Right atrium auricular region (tissue), 2 donors: ENCODE data around the gene TOMT. TPM values are rescaled to one million over a fixed set of nuclear protein-coding genes. Genes with fewer than 3 reads are reported as not detected.
A peak's percentile ranks its signal among the peaks of the same experiment; 100 is the strongest.

Experiments used
- DNase-seq: peaks from one replicate; pipeline ENCODE4 v3.0.0-alpha.2; 2019; ENCODE audit warnings: low spot score
- H3K27ac ChIP-seq, 2 donors: fragments of 200-600 bp; sonication (generic); 1 replicate in 1 of 2; 2 replicates in 1 of 2; pipeline ENCODE4 v1.5.1; 2016 to 2019
- H3K27me3 ChIP-seq, 2 donors: fragments of 200-600 bp; sonication (generic); one replicate each; pipeline versions ENCODE4 v1.5.1 to v1.6.0; 2017 to 2019
- H3K36me3 ChIP-seq: fragments of 200-600 bp; sonication (generic); one replicate; pipeline ENCODE4 v1.5.1; 2016
- H3K4me1 ChIP-seq, 2 donors: fragments of 200-600 bp; sonication (generic); one replicate each; pipeline versions ENCODE4 v1.5.1 to v1.6.0; 2017 to 2019
- H3K4me3 ChIP-seq, 2 donors: fragments of 200-600 bp; sonication (generic); 1 replicate in 1 of 2; 2 replicates in 1 of 2; pipeline ENCODE4 v1.5.1; 2017 to 2019; ENCODE audit warnings: mild to moderate bottlenecking in 1 of 2, moderate library complexity in 1 of 2
- H3K9me3 ChIP-seq, 2 donors: fragments of 200-600 bp; sonication (generic); one replicate each; pipeline ENCODE4 v1.5.1; 2019
- CTCF ChIP-seq, 2 donors: fragments of 200-600 bp; sonication (generic); IDR thresholded peaks; one replicate each; pipeline ENCODE4 v1.5.1; 2019; ENCODE audit warnings: antibody characterized with exemption in 2 of 2
- total RNA-seq, 2 donors: library from RNA; depleted of rRNA; stranded (reverse); fragments of >200 nt; gene quantifications; one replicate each; pipeline ENCODE4 v1.1.0, GENCODE V29; 2016

The TOMT gene
- total RNA-seq, 2 donors from 2014 or later: not detected

- no peak for TF ChIP-seq CTCF (IDR thresholded peaks at IDR 0.05)
- peaks cover 5% of the 10 kb centered on the region for H3K36me3 ChIP-seq
- no peaks in the 10 kb centered on the region for H3K9me3 ChIP-seq
- H3K27ac ChIP-seq: no peak overlapping the region
- H3K4me3 ChIP-seq: no peak overlapping the region
- DNase-seq: no peak
- H3K4me1 ChIP-seq: peaks cover 0 to 12% of the 10 kb centered on the region in 2 donors
- no peaks in the 10 kb centered on the region for H3K27me3 ChIP-seq
These were observed 17.5 kb upstream of the TOMT start for GRCh38 chr11:72088076-72088808.

- peaks cover 0 to 12% of the 10 kb centered on the region in 2 donors for H3K4me1 ChIP-seq
- TF ChIP-seq CTCF (IDR thresholded peaks at IDR 0.05): peak; percentile 81 to 92
- H3K4me3 ChIP-seq: no peak overlapping the region
- DNase-seq: peak; percentile 75
- H3K27me3 ChIP-seq: no peaks in the 10 kb centered on the region
- no peak overlapping the region for H3K27ac ChIP-seq
- H3K9me3 ChIP-seq: no peaks in the 10 kb centered on the region
- H3K36me3 ChIP-seq: peaks cover 14% of the 10 kb centered on the region
These were observed 14.4 kb upstream of the TOMT start for GRCh38 chr11:72091292-72091691.

DNA sequence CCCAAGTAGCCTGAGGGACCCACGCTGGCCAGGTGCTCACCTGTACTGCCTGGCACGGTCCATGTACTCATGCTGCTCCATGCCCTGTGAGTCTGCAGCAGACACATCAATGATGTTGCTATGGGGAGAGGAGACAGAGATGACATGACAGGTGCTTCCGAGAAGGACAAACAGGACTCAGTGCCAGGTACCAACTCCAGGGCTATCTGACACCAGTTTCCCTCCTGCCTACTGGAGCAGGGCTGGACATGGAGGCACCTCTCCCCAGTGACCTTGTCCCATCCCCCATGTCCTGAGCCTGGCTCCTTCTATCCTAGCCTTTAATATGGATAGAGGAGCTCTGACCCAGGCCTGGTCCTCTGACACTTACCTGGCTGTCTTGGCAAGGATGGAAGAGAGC lies 7.0 kb upstream of the TOMT start:
- Histone ChIP-seq H3K9me3 (no peaks in the 10 kb centered on the region), H3K4me3 (no peak overlapping the region), H3K36me3 (peaks cover 38% of the 10 kb centered on the region), H3K4me1 (peaks cover 0 to 41% of the 10 kb centered on the region in 2 donors), H3K27me3 (no peaks in the 10 kb centered on the region), H3K27ac (no peak overlapping the region)
- no peak for TF ChIP-seq CTCF (IDR thresholded peaks at IDR 0.05)
- DNase-seq: no peak

DNA sequence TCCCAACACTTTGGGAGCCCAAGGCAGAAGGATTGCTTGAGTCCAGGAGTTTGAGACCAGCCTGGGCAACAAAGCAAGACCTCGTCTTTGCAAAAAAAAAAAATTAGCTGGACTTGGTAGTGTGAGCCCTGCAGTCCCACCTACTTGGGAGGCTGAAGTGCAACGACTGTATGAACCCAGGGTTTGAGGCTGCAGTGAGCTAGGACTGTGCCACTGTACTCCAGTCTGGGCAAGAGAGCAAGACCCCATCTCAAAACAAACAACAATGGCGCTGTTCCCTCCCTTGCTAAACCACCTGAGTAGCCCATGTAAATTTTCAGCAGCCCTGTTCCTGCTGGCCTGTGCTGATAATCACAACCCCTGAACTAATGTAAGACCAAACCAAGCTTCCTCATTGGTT lies 5.7 kb upstream of the TOMT start:
- H3K4me3 ChIP-seq: no peak overlapping the region
- H3K4me1 ChIP-seq: peaks cover 0 to 44% of the 10 kb centered on the region in 2 donors
- H3K27me3 ChIP-seq: no peaks in the 10 kb centered on the region
- no peak overlapping the region for H3K27ac ChIP-seq
- DNase-seq: no peak
- no peaks in the 10 kb centered on the region for H3K9me3 ChIP-seq
- TF ChIP-seq CTCF (IDR thresholded peaks at IDR 0.05): no peak
- peaks cover 29% of the 10 kb centered on the region for H3K36me3 ChIP-seq

- Histone ChIP-seq H3K36me3 (peaks cover 29% of the 10 kb centered on the region), H3K4me3 (no peak overlapping the region), H3K4me1 (peaks cover 0 to 44% of the 10 kb centered on the region in 2 donors), H3K27ac (no peak overlapping the region), H3K27me3 (no peaks in the 10 kb centered on the region), H3K9me3 (no peaks in the 10 kb centered on the region)
- DNase-seq: no peak
- no peak for TF ChIP-seq CTCF (IDR thresholded peaks at IDR 0.05)
These were observed 5.3 kb upstream of the TOMT start for GRCh38 chr11:72100462-72100861.

- H3K27ac ChIP-seq: peak overlapping the region; percentile 92 to 94
- H3K4me3 ChIP-seq: peak overlapping the region; percentile 79 to 85
- no peak for TF ChIP-seq CTCF (IDR thresholded peaks at IDR 0.05)
- no peaks in the 10 kb centered on the region for H3K27me3 ChIP-seq
- DNase-seq: no peak
- H3K9me3 ChIP-seq: no peaks in the 10 kb centered on the region
- H3K4me1 ChIP-seq: peaks cover 0 to 44% of the 10 kb centered on the region in 2 donors
- peaks cover 21% of the 10 kb centered on the region for H3K36me3 ChIP-seq
These were observed 3.6 kb upstream of the TOMT start for GRCh38 chr11:72102162-72102561.
